BLaER1 (cell line): ENCODE results near the gene RBM24.

Experiments
- H3K27ac ChIP-seq: shearing (Covaris generic); formaldehyde crosslinking; 2 replicates; pipeline ENCODE4 v1.8.1; 2022
- H3K27me3 ChIP-seq: shearing (Covaris generic); formaldehyde crosslinking; 2 replicates; pipeline ENCODE4 v1.8.1; 2022
- H3K36me3 ChIP-seq: shearing (Covaris generic); formaldehyde crosslinking; 2 replicates; pipeline ENCODE4 v1.8.1; 2022
- H3K4me1 ChIP-seq: shearing (Covaris generic); formaldehyde crosslinking; 2 replicates; pipeline ENCODE4 v1.8.1; 2022
- H3K4me2 ChIP-seq: shearing (Covaris generic); formaldehyde crosslinking; 2 replicates; pipeline ENCODE4 v1.8.1; 2022
- H3K4me3 ChIP-seq: shearing (Covaris generic); formaldehyde crosslinking; 2 replicates; pipeline ENCODE4 v1.8.1; 2022
- H3K9ac ChIP-seq: shearing (Covaris generic); formaldehyde crosslinking; 2 replicates; pipeline ENCODE4 v1.8.1; 2022
- H3K9me3 ChIP-seq: shearing (Covaris generic); formaldehyde crosslinking; 2 replicates; pipeline ENCODE4 v1.8.1; 2022
- H4K20me1 ChIP-seq: shearing (Covaris generic); formaldehyde crosslinking; 2 replicates; pipeline ENCODE4 v1.8.1; 2022
- Cebpa-rat ChIP-seq: shearing (Covaris generic); IDR thresholded peaks from 2 replicates; pipeline ENCODE4 v1.8.1; 2022

RBM24 gene

GRCh38 chr6:17336425-17336824 lies 55.3 kb downstream of the RBM24 start:
- no peak for TF ChIP-seq Cebpa-rat
- Histone ChIP-seq H3K9me3 (peaks cover 31% of the 10 kb centered on the region), H3K27ac (no peak overlapping the region), H3K4me3 (no peak overlapping the region), H3K4me2 (no peak overlapping the region), H3K36me3 (no peaks in the 10 kb centered on the region), H3K4me1 (no peaks in the 10 kb centered on the region), H3K27me3 (no peaks in the 10 kb centered on the region), H3K9ac (no peak overlapping the region), H4K20me1 (no peaks in the 10 kb centered on the region)

GRCh38 chr6:17339308-17339670 lies 58.1 kb downstream of the RBM24 start:
- H3K36me3 ChIP-seq = no peaks in the 10 kb centered on the region
- no peak for TF ChIP-seq Cebpa-rat
- H4K20me1 ChIP-seq = no peaks in the 10 kb centered on the region
- H3K4me3 ChIP-seq = no peak overlapping the region
- H3K9ac ChIP-seq = no peak overlapping the region
- no peaks in the 10 kb centered on the region for H3K4me1 ChIP-seq
- H3K27me3 ChIP-seq = no peaks in the 10 kb centered on the region
- H3K27ac ChIP-seq = no peak overlapping the region
- no peak overlapping the region for H3K4me2 ChIP-seq
- H3K9me3 ChIP-seq = peaks cover 28% of the 10 kb centered on the region

DNA sequence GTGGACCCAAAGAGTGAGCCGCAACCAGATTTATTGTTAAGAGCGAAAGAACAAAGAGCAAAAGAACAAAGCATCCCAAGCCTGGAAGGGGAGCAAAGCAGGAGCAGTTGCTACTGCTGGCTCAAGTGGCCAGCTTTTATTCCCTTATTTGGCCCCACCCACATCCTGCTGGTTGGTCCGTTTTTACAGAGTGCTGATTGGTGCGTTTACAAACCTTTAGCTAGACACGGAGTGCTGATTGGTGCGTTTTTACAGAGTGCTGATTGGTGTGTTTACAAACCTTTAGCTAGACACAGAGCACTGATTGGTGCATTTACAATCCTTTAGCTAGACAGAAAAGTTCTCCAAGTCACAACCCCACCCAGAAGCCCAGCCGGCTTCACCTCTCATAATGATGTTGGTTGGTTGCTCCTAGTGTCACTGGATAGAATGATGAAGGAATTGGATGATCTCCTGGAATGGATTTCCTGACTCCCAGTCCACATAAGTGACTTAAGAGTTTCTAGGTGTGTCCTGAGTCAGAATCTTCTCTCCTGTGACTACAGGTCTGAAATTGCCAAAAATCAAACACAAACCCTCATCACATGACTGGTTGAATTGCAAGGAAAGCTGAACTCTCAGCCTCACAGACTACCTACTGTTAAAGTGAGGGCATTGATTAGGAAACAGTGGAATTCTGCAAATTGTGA lies 60.1 kb downstream of the RBM24 start:
- peaks cover 28% of the 10 kb centered on the region for H3K9me3 ChIP-seq
- H3K27me3 ChIP-seq = no peaks in the 10 kb centered on the region
- no peak overlapping the region for H3K9ac ChIP-seq
- no peak overlapping the region for H3K27ac ChIP-seq
- H3K4me2 ChIP-seq = no peak overlapping the region
- no peak for TF ChIP-seq Cebpa-rat
- no peak overlapping the region for H3K4me3 ChIP-seq
- H3K36me3 ChIP-seq = no peaks in the 10 kb centered on the region
- H4K20me1 ChIP-seq = no peaks in the 10 kb centered on the region
- H3K4me1 ChIP-seq = no peaks in the 10 kb centered on the region

DNA sequence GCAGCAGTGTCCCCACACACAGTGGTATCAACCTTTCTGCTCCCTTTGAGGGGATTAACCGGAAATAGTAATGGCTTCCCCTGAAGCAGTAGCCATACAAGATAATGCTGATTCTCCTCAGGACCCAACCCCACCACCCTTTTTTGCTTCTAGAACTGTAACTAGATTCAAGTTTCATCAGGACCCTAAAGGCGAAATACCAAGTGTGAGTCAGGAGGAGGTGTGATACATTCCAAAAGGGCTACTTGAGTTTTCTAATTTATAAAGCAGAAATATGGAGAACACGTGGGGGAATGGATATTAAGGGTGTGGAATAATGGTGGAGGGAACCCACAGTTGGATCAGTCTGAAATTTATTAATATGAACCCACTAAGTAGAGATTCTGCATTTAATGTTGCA lies 60.7 kb downstream of the RBM24 start:
- no peak for TF ChIP-seq Cebpa-rat
- H3K27me3 ChIP-seq = no peaks in the 10 kb centered on the region

DNA sequence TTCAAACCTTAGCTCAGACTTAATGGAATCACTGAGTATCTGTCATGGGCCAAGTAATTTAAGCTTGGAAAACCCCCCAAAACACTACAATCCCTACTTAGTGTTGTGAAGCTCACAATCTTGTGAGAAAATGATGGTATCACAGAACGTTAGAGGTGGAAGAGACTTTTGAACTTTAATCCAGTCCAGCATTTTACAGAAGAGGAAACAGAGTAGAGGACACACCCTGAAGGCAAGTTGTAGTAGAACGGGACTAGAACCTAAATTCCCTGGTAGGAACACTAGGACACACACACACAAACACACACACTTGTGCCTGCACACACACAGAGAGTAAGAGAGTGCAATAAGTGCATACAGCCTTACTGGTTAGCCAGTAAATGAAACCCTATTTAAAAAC lies 62.1 kb downstream of the RBM24 start:
- H3K36me3 ChIP-seq = no peaks in the 10 kb centered on the region
- no peaks in the 10 kb centered on the region for H4K20me1 ChIP-seq
- H3K27ac ChIP-seq = no peak overlapping the region
- H3K4me3 ChIP-seq = no peak overlapping the region
- H3K4me1 ChIP-seq = no peaks in the 10 kb centered on the region
- H3K27me3 ChIP-seq = no peaks in the 10 kb centered on the region
- H3K4me2 ChIP-seq = no peak overlapping the region
- peaks cover 28% of the 10 kb centered on the region for H3K9me3 ChIP-seq
- TF ChIP-seq Cebpa-rat = no peak
- no peak overlapping the region for H3K9ac ChIP-seq

More for the DNA sequence above, 60.7 kb downstream of the RBM24 start:
- Histone ChIP-seq H3K9ac (no peak overlapping the region), H3K4me2 (no peak overlapping the region), H3K36me3 (no peaks in the 10 kb centered on the region), H3K4me1 (no peaks in the 10 kb centered on the region), H3K9me3 (peaks cover 28% of the 10 kb centered on the region), H4K20me1 (no peaks in the 10 kb centered on the region), H3K4me3 (no peak overlapping the region), H3K27ac (no peak overlapping the region)
